GM23338 (cell line): ENCODE data around the gene SULF2. TPM values are rescaled to one million over a fixed set of nuclear protein-coding genes. Genes with fewer than 3 reads are reported as not detected.

Experiments
- ATAC-seq: fragments of 200-7000 bp; cut with Tn5 transposase; 3 replicates; pipeline ENCODE4 v1.9.1; 2020
- DNase-seq: peaks from one replicate; pipeline ENCODE4 v3.0.0-alpha.2; 2015; ENCODE audit warnings: low spot score
- H2AFZ ChIP-seq: fragments of 200-600 bp; sonication (generic); 2 replicates; pipeline ENCODE4 v1.8.0; 2016; ENCODE audit warnings: antibody characterized with exemption, mild to moderate bottlenecking, moderate library complexity
- H3F3A ChIP-seq: fragments of 200-600 bp; sonication (generic); replicated peaks from 2 replicates; pipeline ENCODE4 v1.8.0; 2017; ENCODE audit warnings: antibody characterized with exemption, mixed run types, low read depth
- H3K27ac ChIP-seq: fragments of 200-600 bp; sonication (generic); 2 replicates; pipeline ENCODE4 v1.6.1; 2016; ENCODE audit warnings: low read depth
- H3K27me3 ChIP-seq: fragments of 200-600 bp; sonication (generic); 2 replicates; pipeline ENCODE4 v1.8.0; 2016; ENCODE audit warnings: mild to moderate bottlenecking, mixed run types, moderate library complexity; ENCODE audit not compliant: insufficient read depth
- H3K36me3 ChIP-seq: fragments of 200-600 bp; sonication (generic); 2 replicates; pipeline ENCODE4 v1.8.0; 2016; ENCODE audit warnings: mild to moderate bottlenecking; ENCODE audit not compliant: insufficient read depth
- H3K4me1 ChIP-seq: fragments of 200-600 bp; sonication (generic); 2 replicates; pipeline ENCODE4 v1.8.0; 2016; ENCODE audit warnings: mild to moderate bottlenecking, moderate library complexity; ENCODE audit not compliant: insufficient read depth
- H3K4me2 ChIP-seq: fragments of 200-600 bp; sonication (generic); 2 replicates; pipeline ENCODE4 v1.7.1; 2017; ENCODE audit warnings: mixed run types
- H3K4me3 ChIP-seq: fragments of 200-600 bp; sonication (generic); 2 replicates; pipeline ENCODE4 v1.6.1; 2016; ENCODE audit warnings: mixed run types
- H3K79me2 ChIP-seq: fragments of 200-600 bp; sonication (generic); replicated peaks from 2 replicates; pipeline ENCODE4 v1.8.0; 2017; ENCODE audit warnings: mild to moderate bottlenecking; ENCODE audit not compliant: insufficient read depth
- H3K9me2 ChIP-seq: fragments of 200-600 bp; sonication (generic); 2 replicates; pipeline ENCODE4 v1.8.0; 2017; ENCODE audit not compliant: insufficient read depth
- H4K20me1 ChIP-seq: fragments of 200-600 bp; sonication (generic); replicated peaks from 2 replicates; pipeline ENCODE4 v1.8.0; 2017; ENCODE audit warnings: mild to moderate bottlenecking; ENCODE audit not compliant: insufficient read depth
- H3K27ac Mint-ChIP-seq: 2 replicates; pipeline ENCODE4 v1.8.0; 2020; ENCODE audit warnings: inconsistent platforms, mild to moderate bottlenecking, moderate library complexity, mixed read lengths
- H3K27me3 Mint-ChIP-seq: 3 replicates; pipeline ENCODE4 v1.8.0; 2022; ENCODE audit warnings: low read depth, mild to moderate bottlenecking, moderate library complexity, mixed read lengths, inconsistent platforms; ENCODE audit not compliant: insufficient read depth, poor library complexity
- H3K36me3 Mint-ChIP-seq: 3 replicates; pipeline ENCODE4 v1.8.0; 2021; ENCODE audit warnings: low read depth, mild to moderate bottlenecking, inconsistent platforms, moderate library complexity, mixed read lengths
- H3K4me1 Mint-ChIP-seq: 3 replicates; pipeline ENCODE4 v1.8.0; 2020; ENCODE audit warnings: mild to moderate bottlenecking, inconsistent platforms, mixed read lengths
- H3K4me3 Mint-ChIP-seq: 3 replicates; pipeline ENCODE4 v1.8.0; 2021; ENCODE audit warnings: moderate library complexity, mild to moderate bottlenecking, inconsistent platforms, mixed read lengths
- H3K9me3 Mint-ChIP-seq: 3 replicates; pipeline ENCODE4 v1.8.0; 2020; ENCODE audit warnings: moderate library complexity, mild to moderate bottlenecking, inconsistent platforms, mixed read lengths
- CREB1 ChIP-seq: fragments of 250-450 bp; sonication (Bioruptor Pico); IDR thresholded peaks from 2 replicates; pipeline ENCODE4 v1.5.0; 2020; ENCODE audit warnings: low read depth, mild to moderate bottlenecking, moderate library complexity
- CTCF ChIP-seq, 2 experiments: fragments of 200-600 bp in 1 of 2; sonication (generic) in 1 of 2; conservative IDR thresholded peaks; 2 replicates each; pipeline versions ENCODE4 v1.5.1 to v1.6.1; 2016 to 2017; ENCODE audit warnings: antibody characterized with exemption in 2 of 2, low read depth in 2 of 2, mild to moderate bottlenecking in 2 of 2, moderate library complexity in 1 of 2
- ETS1 ChIP-seq: IDR thresholded peaks from 2 replicates; pipeline ENCODE4 v1.6.1; 2016; ENCODE audit warnings: antibody characterized with exemption
- EZH2 ChIP-seq: fragments of 200-600 bp; sonication (generic); IDR thresholded peaks from one replicate; pipeline ENCODE4 v1.8.0; 2017; ENCODE audit warnings: antibody characterized with exemption, mild to moderate bottlenecking, low read depth; ENCODE audit not compliant: unreplicated experiment
- EZH2phosphoT487 ChIP-seq: fragments of 200-600 bp; sonication (generic); IDR thresholded peaks from one replicate; pipeline ENCODE4 v1.8.1; 2018; ENCODE audit warnings: antibody characterized with exemption; ENCODE audit not compliant: unreplicated experiment
- JUNB ChIP-seq: IDR thresholded peaks from one replicate; pipeline ENCODE4 v1.6.1; 2016; ENCODE audit warnings: antibody characterized with exemption; ENCODE audit not compliant: unreplicated experiment
- NANOG ChIP-seq: IDR thresholded peaks from 2 replicates; pipeline ENCODE4 v1.6.1; 2016; ENCODE audit warnings: antibody characterized with exemption, borderline replicate concordance
- POLR2AphosphoS5 ChIP-seq: IDR thresholded peaks from 2 replicates; pipeline ENCODE4 v1.6.1; 2016; ENCODE audit warnings: antibody characterized with exemption, low read depth
- STAT1 ChIP-seq: IDR thresholded peaks from one replicate; pipeline ENCODE4 v1.6.1; 2016; ENCODE audit warnings: antibody characterized with exemption; ENCODE audit not compliant: unreplicated experiment
- ZNF114 ChIP-seq: fragments of 250-450 bp; sonication (Bioruptor Pico); IDR thresholded peaks from 2 replicates; pipeline ENCODE4 v1.5.0; 2020; ENCODE audit warnings: mild to moderate bottlenecking, moderate library complexity
- ZNF331 ChIP-seq: fragments of 250-450 bp; sonication (Bioruptor Pico); IDR thresholded peaks from 2 replicates; pipeline ENCODE4 v1.5.0; 2020; ENCODE audit warnings: low read depth, mild to moderate bottlenecking, moderate library complexity
- ZNF462 ChIP-seq: fragments of 250-450 bp; sonication (Bioruptor Pico); IDR thresholded peaks from 2 replicates; pipeline ENCODE4 v1.5.0; 2020; ENCODE audit warnings: mild to moderate bottlenecking, moderate library complexity
- polyA plus RNA-seq: library from polyadenylated mRNA; unstranded; fragments of >200 nt; fragmentation: Nextera tagmentation; extraction: Ambion mirVana; gene quantifications from 2 replicates; pipeline ENCODE4 v1.2.1, GENCODE V29; 2016
- total RNA-seq: library from RNA; depleted of rRNA; stranded (reverse); fragments of >200 nt; shearing (Covaris generic); gene quantifications from 2 replicates; pipeline ENCODE4 v1.2.3, GENCODE V29; 2014
- TF ChIP-seq, protein P1 (sequence below): IDR thresholded peaks from one replicate; pipeline ENCODE4 v1.6.1; 2018; ENCODE audit warnings: antibody characterized with exemption; ENCODE audit not compliant: unreplicated experiment

The SULF2 gene
- total and polyA plus RNA-seq, 2 experiments from 2014 or later, result 9.5 to 20.7 TPM

DNA sequence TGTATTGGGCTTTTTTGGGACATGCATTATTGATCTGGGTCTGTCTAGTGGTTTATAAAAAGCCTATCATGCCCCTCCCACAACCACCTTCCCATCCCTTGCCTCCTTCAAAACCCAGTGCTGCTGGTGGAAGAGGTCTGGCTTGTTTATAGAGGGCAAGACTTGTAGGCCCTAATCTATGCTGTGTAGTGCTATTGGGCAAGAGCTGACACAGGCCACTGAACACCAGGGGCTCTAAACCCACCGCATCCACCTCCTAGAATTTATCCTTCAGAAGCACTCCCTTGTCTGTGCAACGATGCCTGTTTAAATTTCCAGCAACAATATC, 30.9 kb downstream of the SULF2 start:
- ATAC-seq, result no peak
- H3K27me3 ChIP-seq, result no peaks in the 10 kb centered on the region

More for the DNA sequence above, 30.9 kb downstream of the SULF2 start:
- no peak overlapping the region for H2AFZ ChIP-seq
- H3K36me3 Mint-ChIP-seq, result no peaks in the 10 kb centered on the region
- no peak overlapping the region for H3K4me2 ChIP-seq
- TF ChIP-seq EZH2phosphoT487 (no peak), ZNF462 (CRISPR knock-in tag) (no peak), POLR2AphosphoS5 (no peak), ZNF331 (CRISPR knock-in tag) (no peak), NANOG (no peak), ETS1 (no peak), CTCF (conservative IDR thresholded peaks at IDR 0.05; ENCODE audit: low read depth in 2 of 2) (no peak), CREB1 (no peak), EZH2 (no peak), ZNF114 (CRISPR knock-in tag) (no peak), STAT1 (no peak), JUNB (no peak)
- TF ChIP-seq, protein P1, sequence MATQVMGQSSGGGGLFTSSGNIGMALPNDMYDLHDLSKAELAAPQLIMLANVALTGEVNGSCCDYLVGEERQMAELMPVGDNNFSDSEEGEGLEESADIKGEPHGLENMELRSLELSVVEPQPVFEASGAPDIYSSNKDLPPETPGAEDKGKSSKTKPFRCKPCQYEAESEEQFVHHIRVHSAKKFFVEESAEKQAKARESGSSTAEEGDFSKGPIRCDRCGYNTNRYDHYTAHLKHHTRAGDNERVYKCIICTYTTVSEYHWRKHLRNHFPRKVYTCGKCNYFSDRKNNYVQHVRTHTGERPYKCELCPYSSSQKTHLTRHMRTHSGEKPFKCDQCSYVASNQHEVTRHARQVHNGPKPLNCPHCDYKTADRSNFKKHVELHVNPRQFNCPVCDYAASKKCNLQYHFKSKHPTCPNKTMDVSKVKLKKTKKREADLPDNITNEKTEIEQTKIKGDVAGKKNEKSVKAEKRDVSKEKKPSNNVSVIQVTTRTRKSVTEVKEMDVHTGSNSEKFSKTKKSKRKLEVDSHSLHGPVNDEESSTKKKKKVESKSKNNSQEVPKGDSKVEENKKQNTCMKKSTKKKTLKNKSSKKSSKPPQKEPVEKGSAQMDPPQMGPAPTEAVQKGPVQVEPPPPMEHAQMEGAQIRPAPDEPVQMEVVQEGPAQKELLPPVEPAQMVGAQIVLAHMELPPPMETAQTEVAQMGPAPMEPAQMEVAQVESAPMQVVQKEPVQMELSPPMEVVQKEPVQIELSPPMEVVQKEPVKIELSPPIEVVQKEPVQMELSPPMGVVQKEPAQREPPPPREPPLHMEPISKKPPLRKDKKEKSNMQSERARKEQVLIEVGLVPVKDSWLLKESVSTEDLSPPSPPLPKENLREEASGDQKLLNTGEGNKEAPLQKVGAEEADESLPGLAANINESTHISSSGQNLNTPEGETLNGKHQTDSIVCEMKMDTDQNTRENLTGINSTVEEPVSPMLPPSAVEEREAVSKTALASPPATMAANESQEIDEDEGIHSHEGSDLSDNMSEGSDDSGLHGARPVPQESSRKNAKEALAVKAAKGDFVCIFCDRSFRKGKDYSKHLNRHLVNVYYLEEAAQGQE, result no peak
- H3K4me1 ChIP-seq, result peaks cover 9% of the 10 kb centered on the region
- peaks cover 7% of the 10 kb centered on the region for H3K27me3 Mint-ChIP-seq
- no peaks in the 10 kb centered on the region for H3K9me2 ChIP-seq
- no peak overlapping the region for H3K4me3 Mint-ChIP-seq
- no peak overlapping the region for H3K4me3 ChIP-seq
- no peaks in the 10 kb centered on the region for H3F3A ChIP-seq
- H3K27ac ChIP-seq, result no peak overlapping the region
- no peak overlapping the region for H3K27ac Mint-ChIP-seq
- no peaks in the 10 kb centered on the region for H4K20me1 ChIP-seq
- peaks cover 23% of the 10 kb centered on the region for H3K4me1 Mint-ChIP-seq
- H3K9me3 Mint-ChIP-seq, result no peaks in the 10 kb centered on the region
- no peaks in the 10 kb centered on the region for H3K79me2 ChIP-seq
- DNase-seq, result no peak
- H3K36me3 ChIP-seq, result no peaks in the 10 kb centered on the region
